ENCODE measurements around the gene GP9. TPM values are rescaled to one million over a fixed set of nuclear protein-coding genes. Genes with fewer than 3 reads are reported as not detected.

Gene GP9
- total RNA-seq, 6 experiments from 2014 or later = not detected

- Mint-ChIP-seq H3K4me1 (ENCODE audit: low read depth) (peaks cover 13% of the 10 kb centered on the region; the same call in 1 of the 2 replicates), H3K9me3 (no peaks in the 10 kb centered on the region), H3K4me3 (no peak overlapping the region), H3K36me3 (ENCODE audit: low read depth) (no peaks in the 10 kb centered on the region), H3K27ac (no peak overlapping the region), H3K27me3 (ENCODE audit: insufficient read depth) (peaks cover 57% of the 10 kb centered on the region)
- DNase-seq = no peak
- TF ChIP-seq, protein P1, sequence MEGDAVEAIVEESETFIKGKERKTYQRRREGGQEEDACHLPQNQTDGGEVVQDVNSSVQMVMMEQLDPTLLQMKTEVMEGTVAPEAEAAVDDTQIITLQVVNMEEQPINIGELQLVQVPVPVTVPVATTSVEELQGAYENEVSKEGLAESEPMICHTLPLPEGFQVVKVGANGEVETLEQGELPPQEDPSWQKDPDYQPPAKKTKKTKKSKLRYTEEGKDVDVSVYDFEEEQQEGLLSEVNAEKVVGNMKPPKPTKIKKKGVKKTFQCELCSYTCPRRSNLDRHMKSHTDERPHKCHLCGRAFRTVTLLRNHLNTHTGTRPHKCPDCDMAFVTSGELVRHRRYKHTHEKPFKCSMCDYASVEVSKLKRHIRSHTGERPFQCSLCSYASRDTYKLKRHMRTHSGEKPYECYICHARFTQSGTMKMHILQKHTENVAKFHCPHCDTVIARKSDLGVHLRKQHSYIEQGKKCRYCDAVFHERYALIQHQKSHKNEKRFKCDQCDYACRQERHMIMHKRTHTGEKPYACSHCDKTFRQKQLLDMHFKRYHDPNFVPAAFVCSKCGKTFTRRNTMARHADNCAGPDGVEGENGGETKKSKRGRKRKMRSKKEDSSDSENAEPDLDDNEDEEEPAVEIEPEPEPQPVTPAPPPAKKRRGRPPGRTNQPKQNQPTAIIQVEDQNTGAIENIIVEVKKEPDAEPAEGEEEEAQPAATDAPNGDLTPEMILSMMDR (IDR thresholded peaks at IDR 0.05) = no peak
Measured at GRCh38 chr3:129019266-129019665, 41.3 kb upstream of the GP9 start.

- no peak overlapping the region for H3K4me3 Mint-ChIP-seq
- no peak overlapping the region for H3K27ac Mint-ChIP-seq
- peaks cover 23% of the 10 kb centered on the region for H3K4me1 Mint-ChIP-seq (ENCODE audit: low read depth)
- no peak for DNase-seq
- peaks cover 56% of the 10 kb centered on the region for H3K27me3 Mint-ChIP-seq (ENCODE audit: insufficient read depth)
- no peaks in the 10 kb centered on the region for H3K9me3 Mint-ChIP-seq
- TF ChIP-seq, protein P1 (IDR thresholded peaks at IDR 0.05) = no peak
- no peaks in the 10 kb centered on the region for H3K36me3 Mint-ChIP-seq (ENCODE audit: low read depth)
Measured at GRCh38 chr3:129020691-129021090, 39.9 kb upstream of the GP9 start.

- peaks cover 54% of the 10 kb centered on the region for H3K27me3 Mint-ChIP-seq (ENCODE audit: insufficient read depth)
- H3K36me3 Mint-ChIP-seq (ENCODE audit: low read depth) = no peaks in the 10 kb centered on the region
- H3K4me3 Mint-ChIP-seq = no peak overlapping the region
Measured at GRCh38 chr3:129021140-129021551, 39.4 kb upstream of the GP9 start.

DNA sequence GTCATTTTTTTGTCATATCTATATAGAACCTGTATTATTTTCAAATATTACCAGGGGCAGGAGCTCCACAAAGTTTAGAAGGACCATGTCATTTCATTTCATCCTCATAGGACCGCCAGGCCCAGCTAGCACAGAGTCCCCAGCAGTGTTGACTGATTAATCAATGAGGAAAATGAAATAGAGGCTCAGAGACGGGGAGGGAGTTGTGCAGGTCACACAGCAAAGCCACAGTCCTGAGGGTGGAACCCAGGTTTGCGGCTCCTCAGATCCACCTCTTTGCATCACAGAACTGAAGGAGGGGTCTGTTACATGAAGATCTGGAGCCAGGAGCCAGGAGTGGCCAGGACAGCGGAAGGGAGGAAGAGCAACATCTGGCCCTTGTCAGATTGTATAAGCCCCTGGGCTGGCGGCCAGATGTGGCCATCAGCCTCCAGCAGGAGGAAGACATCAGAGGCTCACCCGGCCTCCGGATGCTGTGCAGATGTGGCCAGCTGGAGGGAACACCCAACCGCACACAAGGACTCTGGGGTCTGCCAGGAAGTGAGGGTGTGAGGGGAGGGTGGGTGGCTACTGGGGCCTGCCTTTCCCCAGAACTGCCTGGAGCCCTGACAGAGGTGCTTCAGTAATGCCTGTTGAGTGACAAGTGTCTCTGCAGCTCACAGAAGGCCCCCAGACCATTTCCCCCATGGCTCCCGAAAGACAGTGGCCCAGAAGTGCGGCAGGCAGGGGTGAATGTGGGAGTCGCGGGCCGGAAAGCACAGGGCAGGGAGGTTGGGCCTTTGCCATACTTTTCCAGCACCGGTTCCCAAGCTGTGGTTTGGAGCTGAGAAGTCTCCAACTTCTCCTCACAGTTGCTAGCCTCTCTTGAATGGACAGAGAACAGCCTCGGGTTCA lies 38.2 kb upstream of the GP9 start:
- TF ChIP-seq, protein P1 (IDR thresholded peaks at IDR 0.05) = no peak
- Mint-ChIP-seq H3K27me3 (ENCODE audit: insufficient read depth) (peaks cover 54% of the 10 kb centered on the region), H3K9me3 (no peaks in the 10 kb centered on the region), H3K27ac (no peak overlapping the region), H3K4me1 (ENCODE audit: low read depth) (peaks cover 22% of the 10 kb centered on the region), H3K4me3 (no peak overlapping the region), H3K36me3 (ENCODE audit: low read depth) (no peaks in the 10 kb centered on the region)
- DNase-seq = no peak

More at GRCh38 chr3:129021140-129021551, 39.4 kb upstream of the GP9 start:
- Mint-ChIP-seq H3K9me3 (no peaks in the 10 kb centered on the region), H3K27ac (no peak overlapping the region), H3K4me1 (ENCODE audit: low read depth) (peaks cover 22% of the 10 kb centered on the region)
- peak; percentile 21 for DNase-seq
- TF ChIP-seq, protein P1 (IDR thresholded peaks at IDR 0.05) = no peak

DNA sequence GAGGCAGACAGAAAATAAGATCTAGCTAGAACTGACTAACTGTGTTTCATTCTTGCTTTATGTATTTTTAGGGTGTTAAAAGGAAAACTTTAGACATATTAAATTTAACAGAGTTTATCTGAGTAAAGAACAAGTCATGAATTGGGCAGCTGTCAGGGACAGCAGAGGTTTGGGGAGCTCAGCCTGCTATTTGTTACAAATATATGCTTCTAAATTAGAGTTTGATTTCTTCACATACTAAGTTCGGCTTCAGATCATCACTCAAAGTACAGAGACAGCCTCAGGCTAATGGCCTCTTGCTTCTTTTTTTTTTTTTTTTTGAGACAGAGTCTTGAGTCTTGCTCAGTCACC lies 37.6 kb upstream of the GP9 start:
- H3K36me3 Mint-ChIP-seq (ENCODE audit: low read depth) = no peaks in the 10 kb centered on the region
- DNase-seq = no peak
- peaks cover 22% of the 10 kb centered on the region for H3K4me1 Mint-ChIP-seq (ENCODE audit: low read depth)
- H3K9me3 Mint-ChIP-seq = no peaks in the 10 kb centered on the region
- no peak overlapping the region for H3K27ac Mint-ChIP-seq
- H3K4me3 Mint-ChIP-seq = no peak overlapping the region
- TF ChIP-seq, protein P1 (IDR thresholded peaks at IDR 0.05) = no peak
- peaks cover 56% of the 10 kb centered on the region for H3K27me3 Mint-ChIP-seq (ENCODE audit: insufficient read depth)
